GM23338 (cell line): ENCODE results near the gene TRPC4AP.

Source experiments
- CREB1 ChIP-seq: fragments of 250-450 bp; sonication (Bioruptor Pico); IDR thresholded peaks from 2 replicates; pipeline ENCODE4 v1.5.0; 2020; ENCODE audit warnings: low read depth, mild to moderate bottlenecking, moderate library complexity
- CTCF ChIP-seq, 2 experiments: fragments of 200-600 bp in 1 of 2; sonication (generic) in 1 of 2; conservative IDR thresholded peaks; 2 replicates each; pipeline versions ENCODE4 v1.5.1 to v1.6.1; 2016 to 2017; ENCODE audit warnings: antibody characterized with exemption in 2 of 2, low read depth in 2 of 2, mild to moderate bottlenecking in 2 of 2, moderate library complexity in 1 of 2
- ETS1 ChIP-seq: IDR thresholded peaks from 2 replicates; pipeline ENCODE4 v1.6.1; 2016; ENCODE audit warnings: antibody characterized with exemption
- EZH2 ChIP-seq: fragments of 200-600 bp; sonication (generic); IDR thresholded peaks from one replicate; pipeline ENCODE4 v1.8.0; 2017; ENCODE audit warnings: antibody characterized with exemption, mild to moderate bottlenecking, low read depth; ENCODE audit not compliant: unreplicated experiment
- EZH2phosphoT487 ChIP-seq: fragments of 200-600 bp; sonication (generic); IDR thresholded peaks from one replicate; pipeline ENCODE4 v1.8.1; 2018; ENCODE audit warnings: antibody characterized with exemption; ENCODE audit not compliant: unreplicated experiment
- JUNB ChIP-seq: IDR thresholded peaks from one replicate; pipeline ENCODE4 v1.6.1; 2016; ENCODE audit warnings: antibody characterized with exemption; ENCODE audit not compliant: unreplicated experiment
- NANOG ChIP-seq: IDR thresholded peaks from 2 replicates; pipeline ENCODE4 v1.6.1; 2016; ENCODE audit warnings: antibody characterized with exemption, borderline replicate concordance
- POLR2AphosphoS5 ChIP-seq: IDR thresholded peaks from 2 replicates; pipeline ENCODE4 v1.6.1; 2016; ENCODE audit warnings: antibody characterized with exemption, low read depth
- REST ChIP-seq: IDR thresholded peaks from one replicate; pipeline ENCODE4 v1.6.1; 2018; ENCODE audit warnings: antibody characterized with exemption; ENCODE audit not compliant: unreplicated experiment
- ZNF114 ChIP-seq: fragments of 250-450 bp; sonication (Bioruptor Pico); IDR thresholded peaks from 2 replicates; pipeline ENCODE4 v1.5.0; 2020; ENCODE audit warnings: mild to moderate bottlenecking, moderate library complexity
- ZNF331 ChIP-seq: fragments of 250-450 bp; sonication (Bioruptor Pico); IDR thresholded peaks from 2 replicates; pipeline ENCODE4 v1.5.0; 2020; ENCODE audit warnings: low read depth, mild to moderate bottlenecking, moderate library complexity

GRCh38 chr20:34997131-34997561, 95.5 kb downstream of the TRPC4AP start:
- TF ChIP-seq CTCF (conservative IDR thresholded peaks at IDR 0.05; ENCODE audit: low read depth in 2 of 2): no peak
- no peak for TF ChIP-seq EZH2
- peak; percentile 28 for TF ChIP-seq CREB1 (CRISPR knock-in tag)
- 0 out of 2 replicates have a peak, but pooled peaks have one; percentile 20 for TF ChIP-seq POLR2AphosphoS5
- TF ChIP-seq JUNB: no peak
- TF ChIP-seq REST: no peak
- TF ChIP-seq NANOG: no peak
- no peak for TF ChIP-seq ETS1
- no peak for TF ChIP-seq EZH2phosphoT487
- no peak for TF ChIP-seq ZNF331 (CRISPR knock-in tag)
- TF ChIP-seq ZNF114: no peak
